GM18868 (cell line): ENCODE data around the gene GRK4.
"Not testable (repeated sequence)": the region's sequence is repeated elsewhere in the genome, so short reads cannot be mapped to it uniquely, and the experiment has no call there.

Experiments used
- ATAC-seq: cut with Tn5 transposase; IDR thresholded peaks from one replicate; pipeline ENCODE4 v1.9.1; 2021; ENCODE audit warnings: mild to moderate bottlenecking, moderate library complexity; ENCODE audit not compliant: unreplicated experiment

The GRK4 gene

DNA sequence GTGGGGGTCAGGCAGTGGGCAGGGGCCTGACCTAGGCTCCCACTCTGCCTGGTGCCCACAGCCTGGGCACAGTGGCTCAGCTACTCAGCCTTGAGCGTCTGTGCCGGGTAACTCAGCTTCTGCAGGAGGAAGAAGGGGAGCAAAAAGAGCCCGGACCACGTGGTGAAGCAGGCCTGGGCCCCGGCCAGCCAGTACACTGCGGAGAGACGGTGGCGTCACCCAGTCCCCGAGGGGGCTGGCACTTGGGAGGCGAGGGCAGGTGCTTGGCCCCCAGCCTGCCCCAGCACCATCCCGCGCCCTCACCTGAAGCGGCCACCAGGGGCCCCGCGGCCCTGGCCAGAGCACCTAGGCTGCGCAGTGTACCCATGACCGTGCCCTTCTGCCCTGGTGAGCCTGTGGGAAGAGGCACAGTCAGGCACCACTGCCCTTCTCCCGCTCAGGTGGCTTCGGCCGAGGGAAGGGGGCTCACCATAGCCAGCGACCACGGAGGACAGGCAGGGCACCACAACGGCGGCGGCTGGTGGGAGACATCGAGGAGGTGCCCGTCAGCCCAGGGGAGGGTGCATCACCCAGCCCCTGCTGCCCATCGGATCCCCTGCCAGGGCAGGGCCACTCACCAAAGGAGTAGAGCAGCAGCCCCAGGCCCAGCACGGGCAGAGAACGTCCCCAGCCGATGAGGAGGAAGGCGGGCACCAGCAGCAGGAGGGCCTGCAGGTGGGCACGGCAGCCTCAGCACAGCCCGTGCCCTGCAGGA lies 32.4 kb upstream of the GRK4 start:
- no peak for ATAC-seq

DNA sequence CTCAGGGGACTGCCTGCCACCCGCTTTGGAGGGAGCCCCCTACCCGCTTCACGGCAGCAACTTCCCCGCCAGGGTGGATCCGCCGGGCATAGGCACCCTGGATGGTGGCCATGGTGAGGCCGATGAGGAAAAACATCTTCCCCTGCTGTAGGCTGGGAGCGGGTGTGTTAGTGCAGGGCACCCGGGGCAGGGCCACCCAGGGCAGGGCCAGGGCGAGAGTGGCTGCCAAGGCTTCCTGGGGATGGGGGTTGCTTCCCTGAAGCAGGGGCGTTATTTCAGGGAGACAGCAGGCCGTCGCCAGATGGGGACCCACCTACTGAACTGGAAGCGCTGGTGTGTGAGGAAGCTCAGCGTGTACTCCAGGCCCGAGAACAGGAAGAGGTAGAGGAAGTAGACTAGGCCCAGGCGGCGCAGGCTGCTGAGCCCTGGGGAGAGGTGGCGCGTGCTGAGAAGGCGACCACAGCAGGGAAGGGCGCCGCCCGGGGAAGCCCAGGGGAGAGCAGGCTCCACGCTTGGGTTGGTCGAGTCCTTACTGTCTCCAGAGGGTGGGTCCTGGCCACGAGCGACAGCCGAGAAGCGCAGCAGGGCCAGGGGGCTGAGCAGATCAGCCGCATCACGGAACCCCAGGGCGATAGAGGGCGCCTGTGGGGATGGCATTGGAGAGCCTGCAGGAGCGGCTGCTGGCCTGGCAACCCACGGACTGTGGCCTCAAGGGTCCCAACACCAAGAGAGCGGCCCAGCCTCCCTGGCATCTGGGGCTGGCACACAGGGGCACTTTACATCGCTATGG lies 31.7 kb upstream of the GRK4 start:
- ATAC-seq = peak; percentile 43

- no peak for ATAC-seq
Observed at GRCh38 chr4:2932321-2932950, 30.9 kb upstream of the GRK4 start.

GRCh38 chr4:2932951-2933565 lies 30.3 kb upstream of the GRK4 start:
- no peak for ATAC-seq

DNA sequence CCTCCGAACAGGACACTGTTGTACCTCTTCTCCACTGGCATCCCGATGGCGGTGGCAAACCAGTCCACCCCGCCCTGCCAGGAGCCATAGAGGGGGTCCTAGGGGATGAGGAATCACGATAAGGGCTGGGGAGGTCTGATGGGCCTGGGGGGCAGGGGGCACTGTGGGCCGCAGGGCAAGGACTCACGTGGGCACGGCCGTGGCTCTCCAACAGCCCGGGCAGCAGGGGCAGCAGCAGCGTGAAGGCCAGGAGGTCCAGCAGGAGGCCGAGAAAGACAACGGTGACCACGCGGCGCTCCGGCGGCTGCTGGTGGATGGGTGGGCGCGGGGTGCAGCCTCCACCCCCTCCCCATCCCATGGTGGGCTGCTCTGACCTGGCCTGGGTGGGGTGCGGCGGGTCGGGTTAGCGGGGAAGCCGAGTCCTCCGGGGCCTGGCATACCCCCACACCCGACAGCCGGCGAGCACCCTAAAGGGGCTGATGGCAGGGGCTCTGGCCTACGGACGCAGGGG lies 29.8 kb upstream of the GRK4 start:
- no peak for ATAC-seq

- ATAC-seq = no peak
Observed at GRCh38 chr4:2934077-2934812, 29.1 kb upstream of the GRK4 start.

DNA sequence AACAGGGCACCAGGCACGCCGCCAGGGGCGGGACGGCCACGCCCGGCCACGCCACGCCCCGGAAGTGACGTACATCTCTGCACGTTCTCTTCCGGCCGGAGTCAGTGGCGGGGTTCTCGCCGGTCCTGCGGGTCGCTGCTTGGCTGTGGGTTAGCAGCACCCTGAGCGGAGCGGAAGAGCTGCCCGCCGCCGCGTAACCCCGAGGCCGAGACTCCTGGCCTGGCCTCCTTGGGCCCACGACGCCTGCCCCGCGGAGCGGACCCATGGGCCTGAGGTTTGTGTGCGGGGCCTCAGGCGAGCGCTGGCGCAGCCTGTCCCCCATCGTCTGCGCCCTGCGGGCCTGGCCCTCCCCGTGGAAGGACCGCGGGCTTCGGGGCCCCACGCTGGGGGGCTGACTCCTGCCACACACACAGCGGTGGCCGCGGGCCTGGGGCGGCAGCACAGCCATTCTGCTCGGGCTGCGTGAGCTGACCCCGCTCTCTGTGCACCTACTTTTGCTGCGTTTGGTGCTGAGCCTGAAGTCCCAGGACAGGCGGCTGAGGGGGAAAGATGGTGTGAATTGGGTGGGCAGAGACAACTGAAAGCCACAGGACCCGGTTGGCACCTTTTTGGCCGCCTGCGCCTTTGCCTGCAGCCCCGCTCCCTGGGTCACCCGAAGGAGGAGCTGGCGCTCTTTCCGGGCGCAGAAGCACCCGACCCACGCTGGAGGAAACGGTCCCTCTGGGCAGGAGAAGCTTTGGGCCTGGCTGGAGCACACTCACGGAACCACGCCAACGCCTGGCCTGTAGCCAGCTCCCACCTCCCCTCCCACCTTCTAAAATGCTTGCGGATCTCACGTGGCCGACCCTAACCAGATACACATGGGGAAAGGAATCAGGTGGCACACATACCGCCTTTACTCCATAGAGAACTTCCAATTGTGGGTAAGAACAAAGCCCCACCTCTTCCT lies 28.3 kb upstream of the GRK4 start:
- ATAC-seq = peak; percentile 35

DNA sequence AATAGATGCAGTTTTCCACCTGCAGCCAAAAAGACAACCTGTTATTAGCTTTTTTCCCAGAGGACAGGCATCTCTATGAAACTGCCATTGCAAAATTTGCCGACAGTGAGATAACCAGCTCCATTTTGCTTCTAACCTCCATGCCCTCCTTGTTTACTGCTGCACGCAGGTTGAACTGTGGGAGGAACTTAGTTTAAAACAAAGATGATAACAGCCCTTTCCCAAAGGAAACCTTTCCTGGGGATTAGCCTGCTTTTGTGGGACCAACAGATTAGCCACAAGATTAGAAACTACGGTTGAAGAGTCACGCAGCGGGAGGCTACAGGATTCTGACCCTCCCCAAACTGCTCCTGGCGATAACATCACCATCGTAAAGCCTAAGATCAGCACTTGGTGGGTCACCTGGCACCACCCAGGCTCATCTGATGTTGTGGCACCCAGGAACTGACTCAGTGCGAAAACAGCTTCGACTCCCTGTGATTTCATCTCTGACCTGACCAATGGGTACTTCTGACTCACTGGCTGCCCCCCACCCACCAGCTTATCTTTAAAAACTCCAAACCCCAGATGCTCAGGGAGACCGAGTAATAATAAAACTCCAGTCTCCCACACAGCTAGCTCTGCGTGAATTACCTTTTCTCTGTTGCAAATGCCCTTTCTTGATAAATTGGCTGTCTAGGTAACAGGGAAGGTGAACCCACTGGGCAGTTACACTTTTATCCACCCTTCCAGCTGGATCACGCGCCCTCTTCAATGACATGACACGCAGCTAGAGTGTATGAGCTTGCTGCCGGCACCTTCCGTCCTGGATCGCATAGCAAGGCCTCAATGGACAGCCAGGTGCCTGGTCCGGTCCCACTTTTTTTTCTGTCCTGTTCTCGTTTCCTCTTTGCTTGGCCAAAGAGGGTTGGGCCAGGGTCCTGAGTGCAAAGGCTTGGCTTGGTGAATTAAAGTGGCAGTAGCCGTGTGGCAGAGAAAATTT lies 27.3 kb upstream of the GRK4 start:
- ATAC-seq = no peak

- peak; percentile 30 for ATAC-seq
Observed at GRCh38 chr4:2936773-2937145, 26.6 kb upstream of the GRK4 start.

- ATAC-seq = peak; percentile 26
Observed at GRCh38 chr4:2937146-2937857, 26.1 kb upstream of the GRK4 start.

DNA sequence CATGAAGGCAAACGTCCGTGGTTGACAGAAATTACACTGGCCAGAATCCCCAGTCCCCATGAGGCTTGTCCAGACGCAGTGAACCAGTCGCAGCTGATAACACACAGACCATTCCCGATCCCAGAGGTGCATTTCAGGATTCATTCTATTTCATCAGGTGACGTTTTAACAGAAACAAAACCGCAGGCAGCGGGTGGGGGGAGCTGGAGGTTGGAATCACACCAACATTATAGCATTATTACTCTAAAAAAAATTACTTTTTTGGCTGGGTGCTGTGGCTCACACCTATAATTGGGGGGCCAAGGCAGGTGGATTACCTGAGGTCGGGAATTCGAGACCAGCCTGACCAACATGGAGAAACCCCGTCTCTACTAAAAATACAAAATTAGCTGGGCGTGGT lies 25.4 kb upstream of the GRK4 start:
- ATAC-seq = no peak

GRCh38 chr4:2938411-2938810 lies 25.0 kb upstream of the GRK4 start:
- not testable (repeated sequence) for ATAC-seq

DNA sequence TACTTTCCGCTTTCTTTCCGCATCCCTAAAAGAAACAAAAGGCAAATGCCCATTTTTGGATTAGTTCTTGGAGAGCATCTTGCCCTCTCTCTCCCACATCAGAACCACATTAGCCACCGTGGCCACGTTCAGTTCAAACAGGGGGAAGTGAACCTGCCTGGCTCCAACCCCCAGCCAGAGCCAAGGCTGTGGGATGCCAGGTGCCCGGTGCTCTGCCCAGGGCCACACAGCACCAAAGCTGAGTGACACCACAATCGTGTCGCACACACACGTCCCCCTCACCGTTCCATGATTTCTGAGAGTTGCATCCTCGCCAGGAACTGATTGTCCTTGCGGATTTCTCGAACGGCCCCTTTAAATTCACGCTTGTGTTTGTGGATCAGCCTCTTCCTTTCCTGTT lies 24.5 kb upstream of the GRK4 start:
- ATAC-seq = no peak

DNA sequence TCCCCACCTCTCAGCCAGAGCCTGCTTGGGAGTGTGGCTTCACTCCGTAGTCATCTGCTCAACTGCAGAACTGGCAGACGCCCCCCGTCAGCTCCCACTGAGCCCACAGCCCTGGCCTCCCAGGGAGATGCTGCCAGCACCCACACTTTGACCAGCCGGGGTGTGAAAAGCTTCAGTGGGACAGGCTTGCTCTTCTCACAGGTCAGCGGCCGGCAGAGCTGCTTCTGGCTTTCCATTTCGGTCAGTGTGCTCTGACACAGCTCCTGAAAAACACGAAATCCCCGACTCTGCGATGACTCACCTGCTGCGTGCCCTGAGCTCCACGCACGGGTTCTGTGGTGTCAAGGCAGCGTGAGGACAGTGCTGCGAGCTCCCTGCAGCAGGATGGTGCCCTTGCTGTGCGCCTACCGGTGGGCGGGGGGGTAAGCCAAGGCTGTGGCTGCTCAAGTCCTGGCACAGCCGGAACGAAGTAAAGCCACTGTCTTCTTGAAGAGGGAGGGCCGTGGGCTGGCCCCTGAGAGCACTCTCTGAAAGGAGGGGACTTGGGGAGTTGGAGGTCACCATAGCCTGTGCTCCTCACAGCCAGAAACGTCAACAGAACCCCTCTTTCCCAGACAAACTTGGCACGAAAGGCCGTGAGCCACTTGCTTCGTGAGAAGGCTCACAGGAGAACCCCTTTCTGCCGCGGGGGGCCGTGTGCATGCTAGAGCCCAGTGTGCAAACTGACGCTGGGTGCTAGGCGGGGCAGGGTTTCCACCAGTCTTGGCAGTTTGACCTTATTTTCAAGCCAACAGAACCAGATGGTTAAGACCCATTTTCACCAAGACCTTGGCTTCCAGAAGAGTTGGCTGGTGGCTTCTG lies 23.8 kb upstream of the GRK4 start:
- no peak for ATAC-seq

- no peak for ATAC-seq
Observed at GRCh38 chr4:2940267-2941137, 22.9 kb upstream of the GRK4 start.
